HEK293 (cell line): ENCODE results near the gene BCL6B.

Source experiments
- CTCF ChIA-PET: fragments of 350-600 bp; formaldehyde crosslinking; extraction: SDS; loops from one replicate; lab custom pipeline; 2021; ENCODE audit warnings: antibody characterized with exemption; lab: Yijun Ruan, JAX
- POLR2A ChIA-PET: fragments of 300-600 bp; formaldehyde crosslinking; extraction: SDS; loops from one replicate; lab custom pipeline; 2020; ENCODE audit warnings: antibody characterized with exemption, inconsistent platforms; lab: Yijun Ruan, JAX
- H3K27ac ChIP-seq: fragments of 200-500 bp; sonication (Bioruptor generic); 2 replicates; pipeline ENCODE4 v1.5.1; 2014; ENCODE audit warnings: low read depth, low read length, control low read depth, inconsistent platforms; ENCODE audit errors: extremely low read depth
- H3K36me3 ChIP-seq, 2 experiments: fragments of 200-500 bp in 1 of 2; sonication (Bioruptor generic) in 1 of 2; 1 replicate in 1 of 2; 2 replicates in 1 of 2; pipeline ENCODE4 v1.5.1; 2014 to 2017; ENCODE audit warnings: inconsistent platforms in 2 of 2, low read length in 2 of 2; ENCODE audit not compliant: control insufficient read depth in 2 of 2, insufficient read depth in 1 of 2
- H3K4me1 ChIP-seq: fragments of 200-500 bp; sonication (Bioruptor generic); 2 replicates; pipeline ENCODE4 v1.5.1; 2014; ENCODE audit warnings: mild to moderate bottlenecking, low read length, inconsistent platforms; ENCODE audit not compliant: control insufficient read depth, insufficient read depth
- H3K4me3 ChIP-seq: 2 replicates; pipeline ENCODE4 v1.5.1; 2011; ENCODE audit warnings: low read depth, mild to moderate bottlenecking, control low read depth, low read length, moderate library complexity
- H3K9me3 ChIP-seq: fragments of 200-500 bp; sonication (Bioruptor generic); 2 replicates; pipeline ENCODE4 v1.5.1; 2014; ENCODE audit warnings: low read depth, low read length, inconsistent platforms; ENCODE audit not compliant: control insufficient read depth, insufficient read depth
- KLF1 ChIP-seq: fragments of 450-650 bp; formaldehyde crosslinking; IDR thresholded peaks from 2 replicates; pipeline ENCODE4 v1.5.1; 2016; ENCODE audit warnings: missing biosample characterization, missing genetic modification characterization
- KLF8 ChIP-seq: fragments of 450-650 bp; formaldehyde crosslinking; IDR thresholded peaks from 2 replicates; pipeline ENCODE4 v1.5.1; 2016; ENCODE audit warnings: missing biosample characterization, missing genetic modification characterization
- KLF9 ChIP-seq: fragments of 450-650 bp; formaldehyde crosslinking; IDR thresholded peaks from 2 replicates; pipeline ENCODE4 v1.5.1; 2016; ENCODE audit warnings: missing biosample characterization, missing genetic modification characterization, low read depth
- OSR2 ChIP-seq: fragments of 450-650 bp; formaldehyde crosslinking; IDR thresholded peaks from 2 replicates; pipeline ENCODE4 v1.5.1; 2016; ENCODE audit warnings: missing biosample characterization, missing genetic modification characterization
- ZBTB8A ChIP-seq: fragments of 450-650 bp; formaldehyde crosslinking; IDR thresholded peaks from 2 replicates; pipeline ENCODE4 v1.5.1; 2016; ENCODE audit warnings: missing biosample characterization, missing genetic modification characterization
- ZNF114 ChIP-seq: fragments of 450-650 bp; formaldehyde crosslinking; IDR thresholded peaks from 2 replicates; pipeline ENCODE4 v1.5.0; 2017; ENCODE audit warnings: missing biosample characterization, missing genetic modification characterization
- ZNF2 ChIP-seq: fragments of 450-650 bp; formaldehyde crosslinking; IDR thresholded peaks from 2 replicates; pipeline ENCODE4 v1.5.1; 2016; ENCODE audit warnings: missing biosample characterization, missing genetic modification characterization
- ZNF223 ChIP-seq: fragments of 450-650 bp; formaldehyde crosslinking; IDR thresholded peaks from 2 replicates; pipeline ENCODE4 v1.5.1; 2016; ENCODE audit warnings: missing biosample characterization, missing genetic modification characterization
- ZNF274 ChIP-seq, 2 experiments: fragments of 200-500 bp in 1 of 2; fragments of 450-650 bp in 1 of 2; sonication (Bioruptor generic) in 1 of 2; formaldehyde crosslinking in 1 of 2; IDR thresholded peaks; 2 replicates each; pipeline versions ENCODE4 v1.5.1 to v1.6.1; 2014 to 2016; ENCODE audit warnings: borderline replicate concordance in 1 of 2, inconsistent platforms in 1 of 2, low read length in 1 of 2, missing biosample characterization in 1 of 2, missing genetic modification characterization in 1 of 2
- ZNF416 ChIP-seq: fragments of 450-650 bp; formaldehyde crosslinking; IDR thresholded peaks from 2 replicates; pipeline ENCODE4 v1.5.1; 2016; ENCODE audit warnings: missing biosample characterization, missing genetic modification characterization
- ZNF473 ChIP-seq: fragments of 450-650 bp; formaldehyde crosslinking; IDR thresholded peaks from 2 replicates; pipeline ENCODE4 v1.5.1; 2017; ENCODE audit warnings: missing biosample characterization, missing genetic modification characterization
- ZNF548 ChIP-seq: fragments of 450-650 bp; formaldehyde crosslinking; IDR thresholded peaks from 2 replicates; pipeline ENCODE4 v1.5.1; 2016; ENCODE audit warnings: missing biosample characterization, missing genetic modification characterization
- ZNF654 ChIP-seq: fragments of 450-650 bp; formaldehyde crosslinking; IDR thresholded peaks from 2 replicates; pipeline ENCODE4 v1.5.1; 2016; ENCODE audit warnings: low read depth, missing biosample characterization, missing genetic modification characterization
- ZNF785 ChIP-seq: fragments of 450-650 bp; formaldehyde crosslinking; IDR thresholded peaks from 2 replicates; pipeline ENCODE4 v1.5.1; 2016; ENCODE audit warnings: missing biosample characterization, missing genetic modification characterization
- TF ChIP-seq, protein P1 (sequence below): fragments of 450-650 bp; formaldehyde crosslinking; IDR thresholded peaks from 2 replicates; pipeline ENCODE4 v1.5.1; 2016; ENCODE audit warnings: missing biosample characterization, missing genetic modification characterization
- TF ChIP-seq, protein P2 (sequence below): fragments of 450-650 bp; formaldehyde crosslinking; IDR thresholded peaks from 2 replicates; pipeline ENCODE4 v1.5.1; 2017; ENCODE audit warnings: missing biosample characterization, missing genetic modification characterization
- TF ChIP-seq, protein P3 (sequence below): fragments of 450-650 bp; formaldehyde crosslinking; IDR thresholded peaks from 2 replicates; pipeline ENCODE4 v1.5.1; 2016; ENCODE audit warnings: missing biosample characterization, missing genetic modification characterization
- TF ChIP-seq, protein P4 (sequence below): fragments of 450-650 bp; formaldehyde crosslinking; IDR thresholded peaks from 2 replicates; pipeline ENCODE4 v1.5.1; 2016; ENCODE audit warnings: missing biosample characterization, missing genetic modification characterization, borderline replicate concordance

BCL6B gene

DNA sequence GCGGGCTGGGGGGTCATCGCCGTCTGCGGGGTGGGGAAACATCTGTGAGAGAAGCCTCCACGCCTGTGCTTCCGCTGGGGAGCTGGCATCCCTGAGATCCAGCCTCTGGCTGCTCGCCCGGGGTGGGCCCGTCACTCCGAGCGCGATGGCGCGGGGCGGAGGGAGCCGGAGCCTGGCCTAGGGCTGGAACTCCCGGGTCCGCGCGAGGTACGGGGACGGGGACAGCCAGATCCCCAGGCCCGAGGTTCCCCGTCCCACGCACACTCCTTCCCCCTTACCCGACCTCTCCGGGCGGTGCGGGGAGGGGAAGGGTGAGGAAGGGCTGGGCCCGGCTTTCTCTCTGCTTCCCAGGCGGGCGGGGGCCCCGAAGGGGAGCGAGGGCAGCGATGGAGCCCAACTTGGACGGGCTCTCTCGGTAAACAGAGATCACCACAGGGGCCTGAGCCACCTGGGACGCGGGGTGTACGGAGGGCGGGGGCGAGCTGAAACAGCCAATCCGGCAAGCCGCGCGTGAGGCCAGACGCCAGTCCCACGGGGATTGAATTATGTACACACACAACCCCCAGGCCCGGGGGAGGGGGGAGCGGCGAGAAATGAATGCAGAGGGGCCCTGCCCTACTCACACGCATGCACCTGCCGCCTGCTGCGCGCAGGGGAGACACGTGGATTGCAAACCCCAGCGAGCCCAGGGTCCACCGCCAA lies 20.8 kb downstream of the BCL6B start, which contains the start of gene SLC16A11 (continued):
- TF ChIP-seq KLF8 (no peak), ZNF223 (tag by site-specific recombination) (no peak), ZNF548 (no peak), ZNF785 (tag by site-specific recombination) (no peak), ZNF114 (no peak), ZNF2 (tag by site-specific recombination) (no peak), KLF9 (no peak), KLF1 (tag by site-specific recombination) (peak; percentile 19; the same call in 1 of the 2 replicates), ZNF274 (IDR thresholded peaks at IDR 0.05; ENCODE audit: low read length) (no peak), ZNF274 (tag by site-specific recombination; IDR thresholded peaks at IDR 0.05; ENCODE audit: borderline replicate concordance) (no peak), ZNF416 (tag by site-specific recombination) (no peak)
- TF ChIP-seq, protein P1, sequence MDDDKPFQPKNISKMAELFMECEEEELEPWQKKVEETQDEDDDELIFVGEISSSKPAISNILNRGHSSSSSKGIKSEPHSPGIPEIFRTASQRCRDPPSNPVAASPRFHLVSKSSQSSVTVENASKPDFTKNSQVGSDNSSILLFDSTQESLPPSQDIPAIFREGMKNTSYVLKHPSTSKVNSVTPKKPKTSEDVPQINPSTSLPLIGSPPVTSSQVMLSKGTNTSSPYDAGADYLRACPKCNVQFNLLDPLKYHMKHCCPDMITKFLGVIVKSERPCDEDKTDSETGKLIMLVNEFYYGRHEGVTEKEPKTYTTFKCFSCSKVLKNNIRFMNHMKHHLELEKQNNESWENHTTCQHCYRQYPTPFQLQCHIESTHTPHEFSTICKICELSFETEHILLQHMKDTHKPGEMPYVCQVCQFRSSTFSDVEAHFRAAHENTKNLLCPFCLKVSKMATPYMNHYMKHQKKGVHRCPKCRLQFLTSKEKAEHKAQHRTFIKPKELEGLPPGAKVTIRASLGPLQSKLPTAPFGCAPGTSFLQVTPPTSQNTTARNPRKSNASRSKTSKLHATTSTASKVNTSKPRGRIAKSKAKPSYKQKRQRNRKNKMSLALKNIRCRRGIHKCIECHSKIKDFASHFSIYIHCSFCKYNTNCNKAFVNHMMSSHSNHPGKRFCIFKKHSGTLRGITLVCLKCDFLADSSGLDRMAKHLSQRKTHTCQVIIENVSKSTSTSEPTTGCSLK: no peak
- TF ChIP-seq, protein P2, sequence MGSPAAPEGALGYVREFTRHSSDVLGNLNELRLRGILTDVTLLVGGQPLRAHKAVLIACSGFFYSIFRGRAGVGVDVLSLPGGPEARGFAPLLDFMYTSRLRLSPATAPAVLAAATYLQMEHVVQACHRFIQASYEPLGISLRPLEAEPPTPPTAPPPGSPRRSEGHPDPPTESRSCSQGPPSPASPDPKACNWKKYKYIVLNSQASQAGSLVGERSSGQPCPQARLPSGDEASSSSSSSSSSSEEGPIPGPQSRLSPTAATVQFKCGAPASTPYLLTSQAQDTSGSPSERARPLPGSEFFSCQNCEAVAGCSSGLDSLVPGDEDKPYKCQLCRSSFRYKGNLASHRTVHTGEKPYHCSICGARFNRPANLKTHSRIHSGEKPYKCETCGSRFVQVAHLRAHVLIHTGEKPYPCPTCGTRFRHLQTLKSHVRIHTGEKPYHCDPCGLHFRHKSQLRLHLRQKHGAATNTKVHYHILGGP: no peak

DNA sequence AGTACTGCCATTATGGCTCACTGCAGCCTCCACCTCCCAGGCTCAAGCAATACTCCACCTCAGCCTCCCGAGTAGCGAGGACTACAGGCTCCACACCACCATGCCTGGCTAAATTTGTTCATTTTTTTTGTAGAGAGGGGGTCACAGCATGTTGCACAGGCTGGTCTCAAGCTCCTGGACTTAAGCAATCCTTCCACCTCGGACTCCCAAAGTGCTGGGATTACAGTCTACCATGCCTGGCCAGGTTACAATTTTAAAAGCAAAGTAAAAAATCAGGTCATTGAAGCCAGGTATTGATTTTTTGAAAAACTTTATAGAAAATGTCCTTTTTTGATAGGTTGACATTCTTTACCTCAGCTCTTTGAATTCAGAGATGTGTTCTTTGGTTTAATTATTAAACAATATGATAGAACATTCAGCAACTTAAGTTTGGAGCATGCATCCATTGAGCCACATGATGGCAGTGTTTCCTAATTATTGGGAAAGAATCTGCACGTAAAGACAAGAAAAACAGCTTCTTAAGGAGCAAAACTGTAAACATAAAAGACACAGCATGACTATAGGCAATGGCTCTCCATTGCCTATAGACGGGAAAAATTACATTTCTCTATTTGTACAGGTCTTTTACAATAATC lies 22.8 kb downstream of the BCL6B start:
- H3K27ac ChIP-seq: no peak overlapping the region
- ChIA-PET POLR2A (interaction anchor here (1.0 to 1.9 kb wide), 9 partner anchors 10 to 642 kb away, joined by 3 to 21 read pairs (median 9); partner anchors contain the start of genes ACADVL, DLG4, DVL2 and NEURL4), CTCF (interaction anchor here (0.6 to 12.8 kb wide), 79 partner anchors 9 to 1015 kb away, joined by 3 to 388 read pairs (median 5); partner anchors contain the start of genes ACADVL, ACAP1, ASGR1 and BCL6B)
- H3K36me3 ChIP-seq: no peaks in the 10 kb centered on the region
- H3K4me3 ChIP-seq: no peak overlapping the region; the same call in 1 of the 2 replicates
- TF ChIP-seq, protein P3, sequence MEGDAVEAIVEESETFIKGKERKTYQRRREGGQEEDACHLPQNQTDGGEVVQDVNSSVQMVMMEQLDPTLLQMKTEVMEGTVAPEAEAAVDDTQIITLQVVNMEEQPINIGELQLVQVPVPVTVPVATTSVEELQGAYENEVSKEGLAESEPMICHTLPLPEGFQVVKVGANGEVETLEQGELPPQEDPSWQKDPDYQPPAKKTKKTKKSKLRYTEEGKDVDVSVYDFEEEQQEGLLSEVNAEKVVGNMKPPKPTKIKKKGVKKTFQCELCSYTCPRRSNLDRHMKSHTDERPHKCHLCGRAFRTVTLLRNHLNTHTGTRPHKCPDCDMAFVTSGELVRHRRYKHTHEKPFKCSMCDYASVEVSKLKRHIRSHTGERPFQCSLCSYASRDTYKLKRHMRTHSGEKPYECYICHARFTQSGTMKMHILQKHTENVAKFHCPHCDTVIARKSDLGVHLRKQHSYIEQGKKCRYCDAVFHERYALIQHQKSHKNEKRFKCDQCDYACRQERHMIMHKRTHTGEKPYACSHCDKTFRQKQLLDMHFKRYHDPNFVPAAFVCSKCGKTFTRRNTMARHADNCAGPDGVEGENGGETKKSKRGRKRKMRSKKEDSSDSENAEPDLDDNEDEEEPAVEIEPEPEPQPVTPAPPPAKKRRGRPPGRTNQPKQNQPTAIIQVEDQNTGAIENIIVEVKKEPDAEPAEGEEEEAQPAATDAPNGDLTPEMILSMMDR: peak; percentile 76
- TF ChIP-seq, protein P4, sequence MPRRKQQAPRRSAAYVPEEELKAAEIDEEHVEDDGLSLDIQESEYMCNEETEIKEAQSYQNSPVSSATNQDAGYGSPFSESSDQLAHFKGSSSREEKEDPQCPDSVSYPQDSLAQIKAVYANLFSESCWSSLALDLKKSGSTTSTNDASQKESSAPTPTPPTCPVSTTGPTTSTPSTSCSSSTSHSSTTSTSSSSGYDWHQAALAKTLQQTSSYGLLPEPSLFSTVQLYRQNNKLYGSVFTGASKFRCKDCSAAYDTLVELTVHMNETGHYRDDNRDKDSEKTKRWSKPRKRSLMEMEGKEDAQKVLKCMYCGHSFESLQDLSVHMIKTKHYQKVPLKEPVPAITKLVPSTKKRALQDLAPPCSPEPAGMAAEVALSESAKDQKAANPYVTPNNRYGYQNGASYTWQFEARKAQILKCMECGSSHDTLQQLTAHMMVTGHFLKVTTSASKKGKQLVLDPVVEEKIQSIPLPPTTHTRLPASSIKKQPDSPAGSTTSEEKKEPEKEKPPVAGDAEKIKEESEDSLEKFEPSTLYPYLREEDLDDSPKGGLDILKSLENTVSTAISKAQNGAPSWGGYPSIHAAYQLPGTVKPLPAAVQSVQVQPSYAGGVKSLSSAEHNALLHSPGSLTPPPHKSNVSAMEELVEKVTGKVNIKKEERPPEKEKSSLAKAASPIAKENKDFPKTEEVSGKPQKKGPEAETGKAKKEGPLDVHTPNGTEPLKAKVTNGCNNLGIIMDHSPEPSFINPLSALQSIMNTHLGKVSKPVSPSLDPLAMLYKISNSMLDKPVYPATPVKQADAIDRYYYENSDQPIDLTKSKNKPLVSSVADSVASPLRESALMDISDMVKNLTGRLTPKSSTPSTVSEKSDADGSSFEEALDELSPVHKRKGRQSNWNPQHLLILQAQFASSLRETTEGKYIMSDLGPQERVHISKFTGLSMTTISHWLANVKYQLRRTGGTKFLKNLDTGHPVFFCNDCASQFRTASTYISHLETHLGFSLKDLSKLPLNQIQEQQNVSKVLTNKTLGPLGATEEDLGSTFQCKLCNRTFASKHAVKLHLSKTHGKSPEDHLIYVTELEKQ (tag by site-specific recombination): no peak
- TF ChIP-seq OSR2: peak; percentile 81
- TF ChIP-seq ZNF654: peak; percentile 99
- TF ChIP-seq ZBTB8A: 0 out of 2 replicates have a peak, but pooled peaks have one; percentile 21
- TF ChIP-seq ZNF473 (tag by site-specific recombination): no peak
- no peaks in the 10 kb centered on the region for H3K9me3 ChIP-seq
- peaks cover 6% of the 10 kb centered on the region; the same call in 1 of the 2 replicates for H3K4me1 ChIP-seq
